KMS-11 (cell line): ENCODE measurements around the gene SIVA1.

Experiments
- H2AFZ ChIP-seq: fragments of 200-600 bp; sonication (generic); 2 replicates; pipeline ENCODE4 v1.6.1; 2016; ENCODE audit warnings: antibody characterized with exemption, mixed run types, low read depth
- H3K27ac ChIP-seq: fragments of 200-600 bp; sonication (generic); 2 replicates; pipeline ENCODE4 v1.6.1; 2016; ENCODE audit warnings: mild to moderate bottlenecking, mixed run types
- H3K27me3 ChIP-seq: fragments of 200-600 bp; sonication (generic); 2 replicates; pipeline ENCODE4 v1.6.1; 2017; ENCODE audit warnings: mild to moderate bottlenecking, low read depth, mixed run types, moderate library complexity; ENCODE audit not compliant: insufficient read depth
- H3K36me3 ChIP-seq: fragments of 200-600 bp; sonication (generic); 2 replicates; pipeline ENCODE4 v1.6.1; 2017; ENCODE audit warnings: mild to moderate bottlenecking, mixed run types; ENCODE audit not compliant: insufficient read depth
- H3K4me1 ChIP-seq: fragments of 200-600 bp; sonication (generic); 2 replicates; pipeline ENCODE4 v1.6.1; 2016; ENCODE audit warnings: mild to moderate bottlenecking, low read depth, mixed run types; ENCODE audit not compliant: poor library complexity, severe bottlenecking
- H3K4me2 ChIP-seq: fragments of 200-600 bp; sonication (generic); 2 replicates; pipeline ENCODE4 v1.7.0; 2016; ENCODE audit warnings: mild to moderate bottlenecking, mixed run types
- H3K4me3 ChIP-seq: fragments of 200-600 bp; sonication (generic); IDR thresholded peaks from 2 replicates; pipeline ENCODE4 v1.6.1; 2017; ENCODE audit warnings: low read depth, low read length, mixed read lengths; ENCODE audit not compliant: insufficient read depth
- H3K79me2 ChIP-seq: fragments of 200-600 bp; sonication (generic); 2 replicates; pipeline ENCODE4 v1.6.1; 2016; ENCODE audit warnings: low read depth, mixed run types; ENCODE audit not compliant: insufficient read depth
- H3K9ac ChIP-seq: fragments of 200-600 bp; sonication (generic); 2 replicates; pipeline ENCODE4 v1.6.1; 2016; ENCODE audit warnings: mild to moderate bottlenecking, mixed run types
- H4K20me1 ChIP-seq: fragments of 200-600 bp; sonication (generic); 2 replicates; pipeline ENCODE4 v1.6.1; 2016; ENCODE audit warnings: mild to moderate bottlenecking, mixed run types; ENCODE audit not compliant: insufficient read depth
- TF ChIP-seq, protein P1 (sequence below): fragments of 200-600 bp; sonication (generic); conservative IDR thresholded peaks from 2 replicates; pipeline ENCODE4 v1.6.1; 2017; ENCODE audit warnings: low read depth, mild to moderate bottlenecking, antibody characterized with exemption, low read length, moderate library complexity, mixed read lengths

The SIVA1 gene

GRCh38 chr14:104722938-104723650 is 29.9 kb upstream of the SIVA1 start:
- no peak overlapping the region; the same call in 1 of the 2 replicates for H2AFZ ChIP-seq
- no peaks in the 10 kb centered on the region for H3K4me1 ChIP-seq
- no peak overlapping the region for H3K27ac ChIP-seq
- H3K79me2 ChIP-seq: no peaks in the 10 kb centered on the region
- TF ChIP-seq, protein P1, sequence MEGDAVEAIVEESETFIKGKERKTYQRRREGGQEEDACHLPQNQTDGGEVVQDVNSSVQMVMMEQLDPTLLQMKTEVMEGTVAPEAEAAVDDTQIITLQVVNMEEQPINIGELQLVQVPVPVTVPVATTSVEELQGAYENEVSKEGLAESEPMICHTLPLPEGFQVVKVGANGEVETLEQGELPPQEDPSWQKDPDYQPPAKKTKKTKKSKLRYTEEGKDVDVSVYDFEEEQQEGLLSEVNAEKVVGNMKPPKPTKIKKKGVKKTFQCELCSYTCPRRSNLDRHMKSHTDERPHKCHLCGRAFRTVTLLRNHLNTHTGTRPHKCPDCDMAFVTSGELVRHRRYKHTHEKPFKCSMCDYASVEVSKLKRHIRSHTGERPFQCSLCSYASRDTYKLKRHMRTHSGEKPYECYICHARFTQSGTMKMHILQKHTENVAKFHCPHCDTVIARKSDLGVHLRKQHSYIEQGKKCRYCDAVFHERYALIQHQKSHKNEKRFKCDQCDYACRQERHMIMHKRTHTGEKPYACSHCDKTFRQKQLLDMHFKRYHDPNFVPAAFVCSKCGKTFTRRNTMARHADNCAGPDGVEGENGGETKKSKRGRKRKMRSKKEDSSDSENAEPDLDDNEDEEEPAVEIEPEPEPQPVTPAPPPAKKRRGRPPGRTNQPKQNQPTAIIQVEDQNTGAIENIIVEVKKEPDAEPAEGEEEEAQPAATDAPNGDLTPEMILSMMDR: no peak
- H3K9ac ChIP-seq: no peak overlapping the region
- peaks cover 6% of the 10 kb centered on the region; the same call in 1 of the 2 replicates for H3K27me3 ChIP-seq
- no peak overlapping the region for H3K4me3 ChIP-seq
- no peak overlapping the region for H3K4me2 ChIP-seq
- H4K20me1 ChIP-seq: no peaks in the 10 kb centered on the region
- H3K36me3 ChIP-seq: no peaks in the 10 kb centered on the region

DNA sequence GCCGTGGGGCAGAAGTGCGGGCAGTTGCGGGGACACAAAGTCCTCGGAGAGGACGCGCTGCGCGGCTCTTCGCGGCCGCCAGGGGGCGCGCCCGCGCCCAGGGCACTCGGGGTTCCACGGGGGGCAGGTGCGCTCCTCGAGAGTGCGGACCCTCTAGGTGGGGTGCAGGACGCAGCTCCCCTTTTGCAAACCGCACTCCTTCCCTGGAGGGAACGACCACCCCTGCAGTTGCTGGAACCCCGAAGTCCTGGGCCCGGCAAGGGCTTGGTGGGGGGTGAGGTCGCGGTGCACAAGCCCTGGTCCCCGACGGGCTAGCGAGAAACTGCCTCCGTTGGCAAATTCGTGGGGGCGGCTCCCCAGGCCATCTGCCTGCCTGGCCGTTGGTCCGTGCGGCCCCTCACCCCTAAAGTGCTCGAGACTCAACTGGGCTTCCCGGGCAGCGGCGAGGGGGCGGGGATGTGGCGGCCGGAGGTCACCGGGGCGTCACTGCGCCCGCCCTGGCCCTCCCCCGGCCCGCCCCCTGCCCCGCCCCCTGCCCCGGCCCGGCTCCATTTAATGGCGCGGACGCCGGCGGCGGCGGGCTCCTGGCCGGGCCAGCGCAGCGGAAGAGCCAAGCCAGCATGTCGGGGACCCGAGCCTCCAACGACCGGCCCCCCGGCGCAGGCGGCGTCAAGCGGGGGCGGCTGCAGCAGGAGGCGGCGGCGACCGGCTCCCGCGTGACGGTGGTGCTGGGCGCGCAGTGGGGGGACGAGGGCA is 29.1 kb upstream of the SIVA1 start, which contains the start of gene ADSS1:
TSS of gene ADSS1 (plus strand) at position 579 of the 756 bp plus-strand sequence. CDS start at position 621, 42 bp downstream.
- peak within 1 kb of the TSS; percentile 61 for H2AFZ ChIP-seq
- H3K27ac ChIP-seq: no peak within 1 kb of the TSS
- H3K27me3 ChIP-seq: peaks cover 7% of the 10 kb centered on the region; the same call in 1 of the 2 replicates
- H3K36me3 ChIP-seq: no peaks in the 10 kb centered on the region
- H3K79me2 ChIP-seq: no peaks in the 10 kb centered on the region
- no peaks in the 10 kb centered on the region for H3K4me1 ChIP-seq
- H4K20me1 ChIP-seq: no peaks in the 10 kb centered on the region
- no peak within 1 kb of the TSS for H3K4me3 ChIP-seq
- no peak within 1 kb of the TSS for H3K4me2 ChIP-seq
- H3K9ac ChIP-seq: no peak within 1 kb of the TSS
- TF ChIP-seq, protein P1: peak; percentile 70

GRCh38 chr14:104724407-104724980 is 28.5 kb upstream of the SIVA1 start:
- Histone ChIP-seq H3K27ac (no peak overlapping the region), H3K79me2 (no peaks in the 10 kb centered on the region), H3K4me3 (no peak overlapping the region), H2AFZ (no peak overlapping the region; the same call in 1 of the 2 replicates), H3K36me3 (no peaks in the 10 kb centered on the region), H3K4me1 (no peaks in the 10 kb centered on the region), H3K27me3 (peaks cover 8% of the 10 kb centered on the region; the same call in 1 of the 2 replicates), H3K9ac (no peak overlapping the region), H4K20me1 (no peaks in the 10 kb centered on the region), H3K4me2 (no peak overlapping the region)
- TF ChIP-seq, protein P1: no peak

DNA sequence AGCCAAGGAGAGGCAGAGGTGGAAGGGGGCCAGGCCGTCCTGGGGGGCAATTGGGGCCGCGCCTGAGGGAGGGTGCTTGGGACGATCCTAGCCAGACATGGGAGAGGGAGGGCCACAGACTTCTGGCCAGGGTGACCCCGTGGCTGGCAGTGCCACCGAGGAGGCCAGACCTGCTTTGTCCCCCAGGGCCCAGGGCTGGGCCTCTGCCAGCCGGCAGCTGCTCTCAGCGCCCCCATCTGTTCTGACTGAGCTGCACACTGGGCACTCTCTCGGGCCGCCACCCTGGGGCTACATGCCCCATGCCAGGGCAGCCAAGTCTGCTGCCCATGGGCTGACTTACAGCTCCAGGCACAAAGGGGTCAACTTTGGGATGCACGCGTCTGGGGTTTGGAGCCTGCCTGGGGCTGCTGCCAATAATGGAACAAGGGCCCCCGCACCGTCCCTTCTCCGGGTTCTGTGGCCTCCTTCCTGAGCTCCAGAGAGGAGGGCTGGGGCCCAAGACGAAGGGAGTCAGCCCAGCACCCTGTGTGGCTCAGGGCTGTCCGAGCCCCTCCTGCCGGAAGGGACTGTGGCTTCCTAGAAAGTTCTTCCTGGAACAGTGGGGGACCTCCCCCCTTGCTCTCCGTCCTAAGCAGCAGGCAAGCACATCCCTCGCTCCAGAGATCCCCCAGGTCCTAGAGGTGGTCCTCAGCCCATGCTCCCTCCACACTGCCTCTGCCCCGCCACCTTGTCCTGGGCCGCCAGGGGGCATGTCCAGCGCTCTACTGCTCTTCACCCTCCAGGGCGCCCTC is 27.8 kb upstream of the SIVA1 start:
- H3K9ac ChIP-seq: no peak overlapping the region
- no peak overlapping the region for H3K4me3 ChIP-seq
- H3K36me3 ChIP-seq: no peaks in the 10 kb centered on the region
- H4K20me1 ChIP-seq: no peaks in the 10 kb centered on the region
- H3K79me2 ChIP-seq: no peaks in the 10 kb centered on the region
- H3K4me1 ChIP-seq: no peaks in the 10 kb centered on the region
- TF ChIP-seq, protein P1: no peak
- H3K27me3 ChIP-seq: peaks cover 8% of the 10 kb centered on the region; the same call in 1 of the 2 replicates
- H3K4me2 ChIP-seq: no peak overlapping the region
- H3K27ac ChIP-seq: no peak overlapping the region
- H2AFZ ChIP-seq: no peak overlapping the region
